CD4-positive, alpha-beta T cell treated with Interleukin-17A for 4 hours (primary cell): ENCODE results near the gene RALGAPA2.

ENCODE experiments used
- DNase-seq: peaks from one replicate; pipeline ENCODE4 v3.0.0-alpha.2; 2020; ENCODE audit warnings: mixed read lengths

RALGAPA2 gene

GRCh38 chr20:20395903-20396568 is 316.4 kb downstream of the RALGAPA2 start:
- DNase-seq: no peak

GRCh38 chr20:20395087-20395486 is 317.4 kb downstream of the RALGAPA2 start:
- no peak for DNase-seq

GRCh38 chr20:20393207-20394120 is 319.0 kb downstream of the RALGAPA2 start:
- no peak for DNase-seq

GRCh38 chr20:20391766-20392165 is 320.7 kb downstream of the RALGAPA2 start:
- DNase-seq: no peak

- DNase-seq: no peak
Measured at GRCh38 chr20:20391115-20391514, 321.3 kb downstream of the RALGAPA2 start.

- no peak for DNase-seq
Measured at GRCh38 chr20:20390393-20390792, 322.1 kb downstream of the RALGAPA2 start.

- no peak for DNase-seq
Measured at GRCh38 chr20:20386192-20386591, 326.3 kb downstream of the RALGAPA2 start.

- no peak for DNase-seq
Measured at GRCh38 chr20:20375862-20376261, 336.6 kb downstream of the RALGAPA2 start.

GRCh38 chr20:20373091-20373571 is 339.3 kb downstream of the RALGAPA2 start:
- no peak for DNase-seq

GRCh38 chr20:20371681-20372080 is 340.8 kb downstream of the RALGAPA2 start:
- no peak for DNase-seq

GRCh38 chr20:20371083-20371482 is 341.4 kb downstream of the RALGAPA2 start:
- DNase-seq: no peak

- DNase-seq: no peak
Measured at GRCh38 chr20:20370094-20370575, 342.3 kb downstream of the RALGAPA2 start.

- no peak for DNase-seq
Measured at GRCh38 chr20:20369250-20370093, 343.0 kb downstream of the RALGAPA2 start.

- no peak for DNase-seq
Measured at GRCh38 chr20:20368418-20369249, 343.8 kb downstream of the RALGAPA2 start.

GRCh38 chr20:20367575-20368417 is 344.6 kb downstream of the RALGAPA2 start, which contains the start of gene INSM1:
Gene INSM1, plus strand, starts transcription at chr20:20368104. Its CDS starts 164 bp downstream, at chr20:20368268.
- no peak for DNase-seq

- DNase-seq: no peak
Measured at GRCh38 chr20:20366876-20367574, 345.4 kb downstream of the RALGAPA2 start.

GRCh38 chr20:20366551-20366875 is 345.9 kb downstream of the RALGAPA2 start:
- no peak for DNase-seq

- DNase-seq: no peak
Measured at GRCh38 chr20:20365480-20366161, 346.8 kb downstream of the RALGAPA2 start.

- no peak for DNase-seq
Measured at GRCh38 chr20:20364593-20365479, 347.6 kb downstream of the RALGAPA2 start.
